Measurements from ENCODE around the gene SLC26A8.
"Not testable (repeated sequence)": the region's sequence is repeated elsewhere in the genome, so short reads cannot be mapped to it uniquely, and the experiment has no call there.

Gene SLC26A8

GRCh38 chr6:36049582-36049981 lies 25.1 kb upstream of the SLC26A8 start:
- no peak for DNase-seq

- no peak for DNase-seq
These were observed 18.3 kb upstream of the SLC26A8 start for GRCh38 chr6:36042618-36043260.

GRCh38 chr6:36040958-36041357 lies 16.5 kb upstream of the SLC26A8 start:
- no peak for DNase-seq

- no peak for DNase-seq
These were observed 14.7 kb upstream of the SLC26A8 start for GRCh38 chr6:36039112-36039511.

- no peak for DNase-seq
These were observed 13.9 kb upstream of the SLC26A8 start for GRCh38 chr6:36038120-36038876.

GRCh38 chr6:36035225-36035624 lies 10.8 kb upstream of the SLC26A8 start:
- DNase-seq, result no peak

GRCh38 chr6:36034441-36034840 lies 10.0 kb upstream of the SLC26A8 start:
- DNase-seq, result no peak

- no peak for DNase-seq
These were observed 9.5 kb upstream of the SLC26A8 start for GRCh38 chr6:36033935-36034334.

GRCh38 chr6:36033144-36033543 lies 8.7 kb upstream of the SLC26A8 start:
- DNase-seq, result not testable (repeated sequence)

- no peak for DNase-seq
These were observed 7.8 kb upstream of the SLC26A8 start for GRCh38 chr6:36032261-36032660.

GRCh38 chr6:36029464-36029863 lies 5.0 kb upstream of the SLC26A8 start:
- DNase-seq, result no peak

GRCh38 chr6:36028877-36029324 lies 4.5 kb upstream of the SLC26A8 start:
- DNase-seq, result peak; percentile 88

GRCh38 chr6:36028088-36028876 lies 3.8 kb upstream of the SLC26A8 start:
- DNase-seq, result no peak

GRCh38 chr6:36027501-36028087 lies 3.2 kb upstream of the SLC26A8 start, which contains the start of gene MAPK14:
TSS of gene MAPK14 (plus strand) at chr6:36027808. CDS start at chr6:36028158, 350 bp downstream.
- DNase-seq, result peak; percentile 99

GRCh38 chr6:36025932-36026327 lies 1.5 kb upstream of the SLC26A8 start:
- no peak for DNase-seq

GRCh38 chr6:36025260-36025931 lies 955 bp upstream of the SLC26A8 start:
- DNase-seq, result no peak

- no peak for DNase-seq
These were observed 4.3 kb downstream of the SLC26A8 start for GRCh38 chr6:36020154-36020553.

- no peak for DNase-seq
These were observed 5.3 kb downstream of the SLC26A8 start for GRCh38 chr6:36019167-36019566.

GRCh38 chr6:36018339-36018738 lies 6.1 kb downstream of the SLC26A8 start:
- no peak for DNase-seq

- no peak for DNase-seq
These were observed 8.8 kb downstream of the SLC26A8 start for GRCh38 chr6:36015666-36016065.

- no peak for DNase-seq
These were observed 24.0 kb downstream of the SLC26A8 start for GRCh38 chr6:36000451-36000850.

GRCh38 chr6:35993150-35993549 lies 31.3 kb downstream of the SLC26A8 start:
- no peak for DNase-seq

GRCh38 chr6:35988047-35988446 lies 36.4 kb downstream of the SLC26A8 start:
- DNase-seq, result not testable (repeated sequence)

Data from GDM1 (cell line).